CD4-positive, alpha-beta T cell treated with Interleukin-10 for 1 hour (primary cell): ENCODE measurements around the gene RAET1G.

Source experiments
- DNase-seq: peaks from one replicate; pipeline ENCODE4 v3.0.0-alpha.2; 2020

RAET1G gene

DNA sequence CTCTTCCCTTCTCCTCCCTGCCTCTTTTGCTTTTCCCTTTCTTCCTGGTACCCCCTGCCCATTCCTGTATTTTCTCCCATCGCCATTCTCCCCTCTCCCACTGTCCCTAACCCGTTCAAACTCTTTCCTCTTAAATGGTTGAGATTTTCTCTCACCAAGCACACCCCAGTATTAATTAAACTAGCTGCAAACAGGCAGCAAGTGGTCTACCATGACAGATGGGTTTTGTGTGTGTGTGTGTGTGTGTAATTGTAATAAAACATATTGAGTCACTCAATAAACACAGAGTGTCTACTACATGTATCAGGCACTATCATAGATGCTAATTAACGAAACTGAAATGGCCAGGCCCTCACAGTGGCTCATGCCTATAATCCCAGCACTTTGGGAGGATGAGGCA lies 31.7 kb downstream of the RAET1G start:
- no peak for DNase-seq

- no peak for DNase-seq
Observed at GRCh38 chr6:149890629-149891045, 32.3 kb downstream of the RAET1G start.

- no peak for DNase-seq
Observed at GRCh38 chr6:149889326-149889725, 33.6 kb downstream of the RAET1G start.

GRCh38 chr6:149888659-149889058 lies 34.3 kb downstream of the RAET1G start:
- DNase-seq, result no peak

- DNase-seq, result no peak
Observed at GRCh38 chr6:149888093-149888492, 34.8 kb downstream of the RAET1G start.

GRCh38 chr6:149887343-149887742 lies 35.6 kb downstream of the RAET1G start:
- DNase-seq, result no peak

DNA sequence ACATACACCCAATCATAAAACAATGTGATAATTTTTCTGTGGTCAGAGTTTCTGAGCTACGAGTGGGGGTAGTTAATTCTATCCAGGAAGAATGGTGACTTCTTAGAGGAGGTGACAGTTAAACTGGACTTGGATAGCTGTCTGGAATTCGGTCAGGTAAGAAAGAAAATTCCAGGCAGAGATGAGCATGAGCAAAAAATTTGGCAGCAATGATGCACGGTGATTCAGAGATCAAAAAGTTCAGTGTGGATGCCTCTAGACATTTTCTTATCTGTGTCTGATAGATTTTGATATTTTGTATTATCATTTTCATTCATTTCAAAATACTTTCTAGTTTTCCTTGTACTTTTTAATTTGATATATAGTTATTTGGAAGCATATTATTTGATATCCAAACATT lies 37.0 kb downstream of the RAET1G start:
- DNase-seq, result no peak

DNA sequence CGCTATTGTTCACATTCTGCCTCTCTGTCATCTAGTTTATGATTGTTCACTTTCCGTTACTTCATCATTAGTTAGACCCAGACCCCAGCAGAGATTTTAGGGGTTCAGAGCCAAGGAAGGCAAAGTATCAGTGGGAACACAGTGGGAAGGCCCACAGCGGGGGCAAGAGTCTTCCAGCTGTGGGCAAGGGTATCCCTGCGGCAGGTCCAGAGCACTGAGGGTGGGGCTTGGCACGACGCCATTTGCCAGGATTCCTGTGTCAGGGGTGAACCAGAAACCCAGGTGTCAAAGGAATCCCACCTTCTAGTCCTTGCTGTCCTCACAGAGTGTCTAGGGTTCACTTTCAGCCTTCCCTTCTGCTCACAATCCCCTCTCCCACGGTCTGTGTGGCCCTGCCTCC lies 38.3 kb downstream of the RAET1G start:
- no peak for DNase-seq

DNA sequence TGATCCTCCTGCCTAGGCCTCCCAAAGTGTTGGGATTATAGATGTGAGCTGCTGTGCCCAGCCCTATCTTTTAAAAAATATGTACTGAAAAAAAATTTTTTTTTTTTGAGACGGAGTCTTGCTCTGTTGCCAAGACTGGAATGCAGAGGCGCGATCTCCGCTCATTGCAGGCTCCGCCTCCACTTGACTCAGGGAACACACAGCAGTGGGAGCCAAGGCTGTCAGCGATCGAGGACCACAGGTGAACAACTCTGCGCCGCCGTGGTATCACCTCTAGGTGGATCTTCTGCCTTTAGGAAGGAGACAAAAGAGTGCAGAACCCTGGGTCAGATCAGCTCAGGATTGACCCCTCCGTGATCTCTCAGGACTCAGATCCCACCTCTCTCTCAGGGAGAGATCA lies 38.7 kb downstream of the RAET1G start:
- no peak for DNase-seq

GRCh38 chr6:149881860-149882259 lies 41.1 kb downstream of the RAET1G start:
- DNase-seq, result no peak

- no peak for DNase-seq
Observed at GRCh38 chr6:149881066-149881766, 41.7 kb downstream of the RAET1G start.

DNA sequence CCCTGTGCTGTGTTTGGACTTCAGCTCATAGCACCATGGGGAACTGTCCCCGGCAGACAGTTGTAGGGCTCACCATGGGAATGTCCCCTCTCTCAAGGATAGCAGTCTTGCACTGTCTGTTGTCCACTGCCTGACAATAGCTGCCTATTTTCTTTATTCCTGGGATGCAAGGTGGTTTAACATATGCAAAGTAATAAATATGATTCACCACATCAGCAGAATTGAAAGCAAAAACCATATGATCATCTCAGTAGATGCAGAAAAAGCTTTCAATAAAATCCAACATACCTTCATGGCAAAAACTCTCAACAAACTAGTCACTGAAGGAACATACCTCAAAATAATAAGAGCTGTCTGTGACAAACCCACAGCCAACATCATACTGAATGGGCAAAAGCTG lies 45.3 kb downstream of the RAET1G start:
- DNase-seq, result no peak

GRCh38 chr6:149876241-149876933 lies 46.5 kb downstream of the RAET1G start:
- no peak for DNase-seq

- no peak for DNase-seq
Observed at GRCh38 chr6:149872233-149872632, 50.7 kb downstream of the RAET1G start.

- DNase-seq, result no peak
Observed at GRCh38 chr6:149871182-149871581, 51.7 kb downstream of the RAET1G start.

- DNase-seq, result no peak
Observed at GRCh38 chr6:149869275-149869892, 53.5 kb downstream of the RAET1G start.

GRCh38 chr6:149867876-149868640 lies 54.9 kb downstream of the RAET1G start:
- DNase-seq, result no peak
